Measurements from ENCODE around the gene AP1G1. TPM values are rescaled to one million over a fixed set of nuclear protein-coding genes. Genes with fewer than 3 reads are reported as not detected.
"Not testable (repeated sequence)": the region's sequence is repeated elsewhere in the genome, so short reads cannot be mapped to it uniquely, and the experiment has no call there.

Gene AP1G1
- total and polyA plus RNA-seq, 5 donors from 2014 or later: 11.7 to 190 (median 13.6) TPM

GRCh38 chr16:71834291-71834690 lies 25.7 kb upstream of the AP1G1 start:
- H3K4me1 ChIP-seq (ENCODE audit: control insufficient read depth, insufficient read depth, low read length, poor library complexity, severe bottlenecking): peaks cover 4% of the 10 kb centered on the region
- no peaks in the 10 kb centered on the region for H3K9me3 ChIP-seq (ENCODE audit: control insufficient read depth in 2 of 2, low read length in 2 of 2)
- H3K4me3 ChIP-seq (ENCODE audit: low read depth, low read length): no peak overlapping the region
- H3K36me3 Mint-ChIP-seq: no peaks in the 10 kb centered on the region
- no peaks in the 10 kb centered on the region for H3K27me3 Mint-ChIP-seq
- no peak for DNase-seq
- no peaks in the 10 kb centered on the region for H3K36me3 ChIP-seq (ENCODE audit: control insufficient read depth, insufficient read depth, low read length)
- no peaks in the 10 kb centered on the region for H3K27me3 ChIP-seq (ENCODE audit: control insufficient read depth, insufficient read depth, low read length)
- no peak overlapping the region for H3K27ac Mint-ChIP-seq
- H3K4me1 Mint-ChIP-seq: peaks cover 2 to 6% (median 5%) of the 10 kb centered on the region in 4 donors
- H3K4me3 Mint-ChIP-seq: no peak overlapping the region
- no peak for ATAC-seq (ENCODE audit: low read depth in 2 of 2)
- no peaks in the 10 kb centered on the region for H3K9me3 Mint-ChIP-seq
- no peak overlapping the region for H3K27ac ChIP-seq (ENCODE audit: insufficient read depth, low read length, poor library complexity, severe bottlenecking)

GRCh38 chr16:71832112-71832511 lies 23.5 kb upstream of the AP1G1 start:
- not testable (repeated sequence) for H3K4me1 Mint-ChIP-seq; ATAC-seq (ENCODE audit: low read depth in 2 of 2); H3K4me3 Mint-ChIP-seq; H3K27ac Mint-ChIP-seq; H3K27ac ChIP-seq (ENCODE audit: insufficient read depth, low read length, poor library complexity, severe bottlenecking); H3K4me1 ChIP-seq (ENCODE audit: control insufficient read depth, insufficient read depth, low read length, poor library complexity, severe bottlenecking); DNase-seq; H3K36me3 Mint-ChIP-seq; H3K36me3 ChIP-seq (ENCODE audit: control insufficient read depth, insufficient read depth, low read length); H3K9me3 Mint-ChIP-seq; H3K4me3 ChIP-seq (ENCODE audit: low read depth, low read length); H3K27me3 Mint-ChIP-seq; H3K27me3 ChIP-seq (ENCODE audit: control insufficient read depth, insufficient read depth, low read length); H3K9me3 ChIP-seq (ENCODE audit: control insufficient read depth in 2 of 2, low read length in 2 of 2)

GRCh38 chr16:71831698-71832097 lies 23.1 kb upstream of the AP1G1 start:
- not testable (repeated sequence) for DNase-seq; H3K4me3 Mint-ChIP-seq; ATAC-seq (ENCODE audit: low read depth in 2 of 2); H3K36me3 ChIP-seq (ENCODE audit: control insufficient read depth, insufficient read depth, low read length); H3K9me3 ChIP-seq (ENCODE audit: control insufficient read depth in 2 of 2, low read length in 2 of 2); H3K27me3 Mint-ChIP-seq; H3K4me3 ChIP-seq (ENCODE audit: low read depth, low read length); H3K9me3 Mint-ChIP-seq; H3K4me1 ChIP-seq (ENCODE audit: control insufficient read depth, insufficient read depth, low read length, poor library complexity, severe bottlenecking); H3K27ac Mint-ChIP-seq; H3K36me3 Mint-ChIP-seq; H3K27ac ChIP-seq (ENCODE audit: insufficient read depth, low read length, poor library complexity, severe bottlenecking); H3K27me3 ChIP-seq (ENCODE audit: control insufficient read depth, insufficient read depth, low read length); H3K4me1 Mint-ChIP-seq

- no peak overlapping the region for H3K27ac ChIP-seq (ENCODE audit: insufficient read depth, low read length, poor library complexity, severe bottlenecking)
- H3K4me1 Mint-ChIP-seq: peaks cover 0 to 15% (median 10%) of the 10 kb centered on the region in 4 donors
Measured at GRCh38 chr16:71830359-71830758, 21.7 kb upstream of the AP1G1 start.

GRCh38 chr16:71826533-71827017 lies 17.9 kb upstream of the AP1G1 start:
- ATAC-seq (ENCODE audit: low read depth in 2 of 2) (no peak), DNase-seq (no peak)
- Histone ChIP-seq H3K36me3 (ENCODE audit: control insufficient read depth, insufficient read depth, low read length) (no peaks in the 10 kb centered on the region), H3K4me3 (ENCODE audit: low read depth, low read length) (no peak overlapping the region), H3K4me1 (ENCODE audit: control insufficient read depth, insufficient read depth, low read length, poor library complexity, severe bottlenecking) (no peaks in the 10 kb centered on the region), H3K9me3 (ENCODE audit: control insufficient read depth in 2 of 2, low read length in 2 of 2) (no peaks in the 10 kb centered on the region), H3K27me3 (ENCODE audit: control insufficient read depth, insufficient read depth, low read length) (no peaks in the 10 kb centered on the region), H3K27ac (ENCODE audit: insufficient read depth, low read length, poor library complexity, severe bottlenecking) (no peak overlapping the region)
- H3K4me1 Mint-ChIP-seq: peaks cover 0 to 9% (median 6%) of the 10 kb centered on the region in 4 donors
- H3K4me3 Mint-ChIP-seq: no peak overlapping the region
- H3K27me3 Mint-ChIP-seq: peaks cover 4% of the 10 kb centered on the region
- peak overlapping the region; percentile 74 to 79 (median 74) for H3K27ac Mint-ChIP-seq
- H3K9me3 Mint-ChIP-seq: peaks cover 0 to 7% (median 0%) of the 10 kb centered on the region in 7 donors
- peaks cover 5% of the 10 kb centered on the region for H3K36me3 Mint-ChIP-seq

More at GRCh38 chr16:71830359-71830758, 21.7 kb upstream of the AP1G1 start:
- no peak for DNase-seq
- Mint-ChIP-seq H3K36me3 (peaks cover 5% of the 10 kb centered on the region), H3K27me3 (peaks cover 4% of the 10 kb centered on the region), H3K9me3 (peaks cover 0 to 7% (median 0%) of the 10 kb centered on the region in 7 donors), H3K4me3 (no peak overlapping the region), H3K27ac (no peak overlapping the region)
- Histone ChIP-seq H3K27me3 (ENCODE audit: control insufficient read depth, insufficient read depth, low read length) (no peaks in the 10 kb centered on the region), H3K36me3 (ENCODE audit: control insufficient read depth, insufficient read depth, low read length) (no peaks in the 10 kb centered on the region), H3K4me3 (ENCODE audit: low read depth, low read length) (no peak overlapping the region), H3K9me3 (ENCODE audit: control insufficient read depth in 2 of 2, low read length in 2 of 2) (no peaks in the 10 kb centered on the region), H3K4me1 (ENCODE audit: control insufficient read depth, insufficient read depth, low read length, poor library complexity, severe bottlenecking) (peaks cover 4% of the 10 kb centered on the region)
- ATAC-seq (ENCODE audit: low read depth in 2 of 2): no peak

- not testable (repeated sequence) for H3K9me3 Mint-ChIP-seq; H3K27me3 ChIP-seq (ENCODE audit: control insufficient read depth, insufficient read depth, low read length); DNase-seq; H3K36me3 ChIP-seq (ENCODE audit: control insufficient read depth, insufficient read depth, low read length); ATAC-seq (ENCODE audit: low read depth in 2 of 2); H3K27me3 Mint-ChIP-seq; H3K36me3 Mint-ChIP-seq; H3K9me3 ChIP-seq (ENCODE audit: control insufficient read depth in 2 of 2, low read length in 2 of 2)
- Mint-ChIP-seq H3K27ac (peak overlapping the region; percentile 70 to 94 (median 86)), H3K4me1 (peaks cover 12 to 21% (median 17%) of the 10 kb centered on the region in 4 donors), H3K4me3 (peak overlapping the region; percentile 43 to 78 (median 56))
- Histone ChIP-seq H3K4me3 (ENCODE audit: low read depth, low read length) (peak overlapping the region; percentile 39), H3K4me1 (ENCODE audit: control insufficient read depth, insufficient read depth, low read length, poor library complexity, severe bottlenecking) (peaks cover 17% of the 10 kb centered on the region), H3K27ac (ENCODE audit: insufficient read depth, low read length, poor library complexity, severe bottlenecking) (peak overlapping the region; percentile 52)
Measured at GRCh38 chr16:71817155-71817500, 8.5 kb upstream of the AP1G1 start.

- H3K27ac Mint-ChIP-seq: no peak overlapping the region
Measured at GRCh38 chr16:71811261-71811803, 2.7 kb upstream of the AP1G1 start.

GRCh38 chr16:71810155-71810530 lies 1.5 kb upstream of the AP1G1 start:
- H3K36me3 Mint-ChIP-seq; H3K36me3 ChIP-seq (ENCODE audit: control insufficient read depth, insufficient read depth, low read length); H3K27ac ChIP-seq (ENCODE audit: insufficient read depth, low read length, poor library complexity, severe bottlenecking); H3K27me3 ChIP-seq (ENCODE audit: control insufficient read depth, insufficient read depth, low read length); DNase-seq; H3K9me3 Mint-ChIP-seq; H3K4me3 ChIP-seq (ENCODE audit: low read depth, low read length); H3K9me3 ChIP-seq (ENCODE audit: control insufficient read depth in 2 of 2, low read length in 2 of 2); ATAC-seq (ENCODE audit: low read depth in 2 of 2): not testable (repeated sequence)
- peak overlapping the region in 2 of 4 donors; percentile 96 to 100 for H3K4me3 Mint-ChIP-seq
- H3K27me3 Mint-ChIP-seq: peaks cover 11% of the 10 kb centered on the region
- H3K27ac Mint-ChIP-seq: peak overlapping the region; percentile 90 to 100 (median 100)
- peaks cover 13 to 35% (median 24%) of the 10 kb centered on the region in 4 donors for H3K4me1 Mint-ChIP-seq
- H3K4me1 ChIP-seq (ENCODE audit: control insufficient read depth, insufficient read depth, low read length, poor library complexity, severe bottlenecking): peaks cover 32% of the 10 kb centered on the region

More at GRCh38 chr16:71811261-71811803, 2.7 kb upstream of the AP1G1 start:
- no peak overlapping the region for H3K4me3 ChIP-seq (ENCODE audit: low read depth, low read length)
- Mint-ChIP-seq H3K4me3 (no peak overlapping the region), H3K4me1 (peaks cover 15 to 31% (median 21%) of the 10 kb centered on the region in 4 donors), H3K27me3 (peaks cover 11% of the 10 kb centered on the region), H3K36me3 (peaks cover 6% of the 10 kb centered on the region), H3K9me3 (no peaks in the 10 kb centered on the region)
- DNase-seq: no peak
- H3K4me1 ChIP-seq (ENCODE audit: control insufficient read depth, insufficient read depth, low read length, poor library complexity, severe bottlenecking): peaks cover 23% of the 10 kb centered on the region
- no peak for ATAC-seq (ENCODE audit: low read depth in 2 of 2)
- H3K9me3 ChIP-seq (ENCODE audit: control insufficient read depth in 2 of 2, low read length in 2 of 2): no peaks in the 10 kb centered on the region
- no peak overlapping the region for H3K27ac ChIP-seq (ENCODE audit: insufficient read depth, low read length, poor library complexity, severe bottlenecking)
- no peaks in the 10 kb centered on the region for H3K27me3 ChIP-seq (ENCODE audit: control insufficient read depth, insufficient read depth, low read length)
- H3K36me3 ChIP-seq (ENCODE audit: control insufficient read depth, insufficient read depth, low read length): no peaks in the 10 kb centered on the region
